ENCODE measurements around the gene IQGAP2.

The IQGAP2 gene

DNA sequence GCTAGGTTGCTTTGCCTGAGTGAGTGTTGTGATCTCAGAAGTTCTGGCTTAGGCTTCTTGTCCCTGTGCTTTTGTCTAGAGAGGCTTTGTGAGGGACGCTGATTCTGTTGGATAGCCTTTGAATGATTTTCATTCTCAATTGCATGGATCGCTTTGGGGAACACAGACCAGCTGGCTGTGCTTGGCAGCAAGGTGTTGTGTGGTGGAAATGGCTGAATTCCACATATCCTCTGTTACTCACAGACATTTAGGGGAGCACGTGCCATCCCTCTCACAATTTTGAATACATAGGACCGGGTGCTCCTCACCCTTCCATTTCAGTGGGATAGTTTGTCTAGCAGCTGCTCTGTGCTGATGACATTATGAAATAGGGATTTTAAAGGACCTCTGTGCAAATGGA is 76.2 kb downstream of the IQGAP2 start:
- DNase-seq = no peak

DNA sequence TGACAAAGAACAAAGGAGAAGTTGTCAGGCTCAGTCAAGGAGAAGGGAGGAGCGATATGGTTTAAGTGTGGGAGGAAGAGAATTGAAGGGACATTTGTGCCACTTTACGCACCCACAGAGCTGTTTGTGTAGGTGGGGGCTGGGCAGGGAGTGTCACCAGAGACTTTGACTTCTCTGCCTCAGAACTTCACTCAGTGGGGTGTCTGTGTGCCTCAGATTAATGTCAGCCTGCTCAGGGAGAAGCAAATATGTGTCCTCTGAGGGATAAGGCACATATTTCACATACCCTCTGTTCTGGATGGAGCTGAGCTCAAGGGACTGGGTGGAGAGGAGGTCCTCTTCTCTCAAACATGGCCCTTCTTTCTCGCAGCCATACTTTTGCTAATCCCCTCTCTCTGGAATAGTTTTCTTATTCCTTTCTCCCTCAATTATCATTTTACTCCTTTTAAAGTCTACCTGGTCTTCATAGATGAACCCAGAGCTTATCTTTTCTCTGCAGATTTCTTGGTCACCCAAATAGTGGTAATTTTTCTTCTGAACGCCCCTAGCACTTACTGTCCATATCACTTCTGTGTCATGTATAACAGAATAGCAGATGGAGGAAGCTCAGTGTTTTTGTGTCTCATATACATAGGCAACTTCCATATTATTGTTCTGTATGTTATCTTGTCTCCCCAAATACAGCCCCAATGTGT is 77.0 kb downstream of the IQGAP2 start:
- DNase-seq = no peak

DNA sequence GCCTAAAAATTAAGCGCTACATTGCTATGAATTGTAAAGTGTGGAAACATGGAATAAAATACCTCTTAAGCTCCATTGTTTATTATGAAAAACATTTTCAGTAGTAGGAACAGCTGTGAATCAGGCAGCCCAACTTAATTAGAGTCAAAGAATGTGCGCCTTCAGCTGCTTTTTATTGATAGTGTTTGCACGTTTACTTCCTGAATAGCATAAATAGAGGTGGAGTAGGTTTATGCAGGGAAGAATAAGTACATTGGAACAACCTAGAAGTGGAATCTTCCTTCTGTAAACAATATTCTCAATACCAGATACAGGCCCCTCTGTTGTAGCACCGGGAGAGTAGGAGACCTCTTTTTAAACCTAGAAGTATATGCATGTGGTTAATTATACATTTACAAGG is 79.9 kb downstream of the IQGAP2 start:
- no peak for DNase-seq

DNA sequence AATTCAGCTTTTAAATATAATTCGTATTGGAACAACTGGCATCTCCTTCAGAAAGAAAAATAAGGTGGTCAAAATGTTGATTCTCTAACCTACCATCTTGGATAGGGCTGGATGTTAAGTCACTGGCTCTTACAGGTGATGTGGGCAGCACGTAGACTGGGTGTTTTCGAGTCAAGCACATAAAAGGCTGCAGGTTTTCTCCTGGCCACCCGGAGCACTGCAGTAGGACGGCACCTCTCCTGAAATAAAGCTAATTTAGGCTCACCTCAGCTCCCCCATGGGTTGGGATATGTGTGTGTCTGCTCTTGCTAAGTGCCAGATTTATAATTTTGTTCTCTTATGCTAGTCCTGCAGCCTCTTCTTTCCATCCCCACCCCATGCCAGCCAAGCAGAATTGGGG is 80.3 kb downstream of the IQGAP2 start:
- DNase-seq = no peak

DNA sequence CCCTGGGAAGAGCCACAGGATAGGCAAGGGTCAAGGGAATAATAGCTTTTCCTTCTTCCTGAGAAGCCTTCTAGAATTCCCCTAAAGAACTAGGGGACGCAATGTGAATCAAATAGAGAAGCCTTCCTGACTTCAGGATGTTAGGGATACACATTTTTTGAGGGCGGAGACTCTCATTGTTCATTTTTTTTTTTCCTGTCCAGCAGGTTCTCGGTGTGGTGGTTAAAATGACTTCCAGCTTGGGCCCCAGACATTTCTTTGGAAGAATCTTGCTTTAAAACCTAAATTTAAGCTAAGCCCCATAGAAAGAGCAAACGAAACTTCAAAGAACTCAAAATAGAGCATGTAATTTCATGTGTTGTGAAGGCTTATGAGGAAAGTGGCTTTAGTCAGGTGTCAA is 80.8 kb downstream of the IQGAP2 start:
- DNase-seq = no peak

DNA sequence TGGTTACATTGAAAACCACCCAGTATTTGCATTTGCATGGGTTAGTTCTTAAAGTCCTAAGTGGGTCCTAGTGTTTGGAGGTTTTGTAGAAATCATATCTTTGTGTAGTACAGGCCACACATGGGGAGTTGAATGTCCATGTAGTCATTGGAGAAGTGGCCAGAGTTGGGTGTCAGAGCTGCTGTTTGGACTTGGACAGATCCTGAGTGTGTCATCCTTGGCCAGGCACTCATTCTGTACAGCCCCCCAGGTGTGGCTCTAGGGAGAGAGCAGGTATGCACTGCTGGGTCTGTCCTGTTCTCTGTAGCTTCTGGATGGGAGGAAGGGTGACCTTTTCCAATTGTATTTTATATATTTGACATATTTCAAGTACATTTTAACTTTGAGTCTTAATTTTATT is 82.4 kb downstream of the IQGAP2 start:
- no peak for DNase-seq

GRCh38 chr5:76487386-76487785 is 84.3 kb downstream of the IQGAP2 start:
- no peak for DNase-seq

DNA sequence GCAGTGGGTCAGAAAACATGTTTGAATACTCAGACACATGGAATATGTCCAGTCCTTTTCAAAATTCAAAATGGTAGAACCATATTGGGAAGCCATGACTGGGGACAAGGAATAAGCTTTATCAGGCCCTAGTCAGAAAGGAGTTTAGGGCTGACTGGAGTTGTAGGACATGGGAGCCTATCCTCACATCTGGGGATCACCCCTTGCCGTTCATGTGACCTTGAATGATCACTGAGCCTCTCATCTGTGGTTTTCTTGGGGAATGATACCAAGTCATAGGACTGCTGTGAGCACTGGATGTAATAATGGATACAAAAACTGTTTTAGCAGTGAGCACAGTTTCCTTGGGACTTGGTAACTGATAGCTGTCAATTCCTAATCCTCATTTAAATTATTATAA is 84.7 kb downstream of the IQGAP2 start:
- DNase-seq = no peak

- DNase-seq = no peak
Observed at GRCh38 chr5:76488969-76489368, 85.9 kb downstream of the IQGAP2 start.

DNA sequence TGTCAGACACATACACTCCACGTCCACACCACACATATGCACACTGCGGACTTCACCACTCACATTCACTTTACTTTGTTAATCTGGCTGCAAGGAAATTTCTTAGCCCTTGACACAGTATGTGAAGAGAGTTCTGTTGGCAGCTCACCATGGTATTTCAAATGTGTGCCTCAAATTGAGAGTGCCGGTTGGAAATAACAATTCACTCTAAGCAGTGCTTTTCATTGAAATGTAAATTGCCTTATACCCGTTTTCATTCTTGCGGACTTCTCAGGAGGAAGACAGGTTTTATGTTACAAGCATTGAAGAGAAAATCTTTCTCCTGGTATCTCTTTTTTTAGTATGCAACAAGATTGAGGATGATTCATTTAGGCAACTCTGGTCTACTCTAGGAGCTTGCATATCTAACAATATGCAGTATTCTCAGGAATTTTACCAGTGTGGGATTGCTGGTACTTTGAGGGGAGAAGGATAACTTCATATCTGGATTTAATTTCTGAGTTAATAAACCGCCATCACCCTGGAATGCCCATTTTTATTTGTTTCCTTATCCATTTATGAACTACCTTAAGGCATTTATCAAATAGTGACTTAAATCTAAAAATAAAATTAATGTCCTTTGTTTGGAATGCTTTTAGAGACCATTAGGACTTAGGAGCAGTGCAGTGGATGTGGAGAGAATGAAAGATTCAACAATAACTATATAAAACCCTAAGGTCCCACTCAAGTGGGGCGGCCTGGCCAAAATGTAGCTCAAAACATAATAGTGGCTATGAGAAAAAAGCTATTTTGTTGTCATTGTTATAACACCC is 87.0 kb downstream of the IQGAP2 start:
- no peak for DNase-seq

- DNase-seq = no peak
Observed at GRCh38 chr5:76490960-76491359, 87.9 kb downstream of the IQGAP2 start.

GRCh38 chr5:76492819-76493189 is 89.7 kb downstream of the IQGAP2 start:
- DNase-seq = no peak

GRCh38 chr5:76493190-76493837 is 90.2 kb downstream of the IQGAP2 start:
- DNase-seq = no peak

DNA sequence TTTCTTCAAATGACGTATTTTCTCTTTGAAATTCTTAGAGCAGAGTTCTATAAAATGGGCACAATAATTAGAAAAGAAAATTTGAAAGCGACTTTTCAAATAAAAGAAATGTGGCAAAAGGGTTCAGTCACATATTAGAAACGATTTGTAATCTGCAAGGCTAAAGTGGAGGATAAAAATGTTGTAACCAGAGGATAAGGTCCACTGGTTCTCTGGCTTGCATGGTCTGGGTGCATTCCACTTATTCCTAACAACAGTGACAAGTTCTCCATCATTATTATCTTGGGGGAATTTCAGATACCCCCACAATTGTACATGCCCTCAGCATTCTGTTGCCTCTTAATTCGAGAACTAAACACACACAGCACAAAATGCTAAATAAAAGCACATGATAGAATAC is 91.1 kb downstream of the IQGAP2 start:
- no peak for DNase-seq

GRCh38 chr5:76495870-76496269 is 92.8 kb downstream of the IQGAP2 start:
- DNase-seq = no peak

- no peak for DNase-seq
Observed at GRCh38 chr5:76497065-76497460, 94.0 kb downstream of the IQGAP2 start.

GRCh38 chr5:76497986-76498717 is 95.1 kb downstream of the IQGAP2 start:
- DNase-seq = no peak

DNA sequence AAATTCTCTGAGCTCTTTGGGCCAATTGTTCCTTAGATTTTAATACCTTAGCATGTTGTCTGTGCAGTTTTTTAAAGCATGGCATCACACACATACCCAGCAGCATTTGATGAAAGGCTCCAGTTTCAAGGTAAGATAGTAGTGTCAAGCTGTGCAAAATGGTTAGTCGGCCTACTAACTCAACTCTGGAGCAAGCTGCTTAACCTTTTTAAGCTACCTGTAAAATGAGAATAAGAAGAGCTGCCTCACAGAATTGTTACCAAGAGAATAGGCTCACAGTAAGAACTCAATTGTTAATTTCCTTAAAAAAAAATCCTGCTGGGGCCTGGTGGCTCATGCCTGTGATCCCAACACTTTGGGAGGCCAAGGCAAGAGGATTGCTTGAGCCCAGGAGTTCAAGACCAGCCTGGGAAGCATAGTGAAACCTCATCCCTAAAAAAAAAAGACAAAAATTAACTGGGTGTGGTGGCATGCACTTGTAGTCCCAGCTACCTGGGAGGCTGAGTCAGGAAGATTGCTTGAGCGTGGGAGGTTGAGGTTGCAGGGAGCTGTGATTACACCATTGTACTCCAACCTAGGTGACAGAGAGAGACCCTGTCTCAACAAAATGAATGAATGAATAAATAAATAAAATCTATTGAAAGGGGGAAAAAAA is 96.5 kb downstream of the IQGAP2 start:
- no peak for DNase-seq

- DNase-seq = no peak
Observed at GRCh38 chr5:76500633-76501393, 97.7 kb downstream of the IQGAP2 start.

- DNase-seq = no peak
Observed at GRCh38 chr5:76503929-76504328, 100.8 kb downstream of the IQGAP2 start.

DNA sequence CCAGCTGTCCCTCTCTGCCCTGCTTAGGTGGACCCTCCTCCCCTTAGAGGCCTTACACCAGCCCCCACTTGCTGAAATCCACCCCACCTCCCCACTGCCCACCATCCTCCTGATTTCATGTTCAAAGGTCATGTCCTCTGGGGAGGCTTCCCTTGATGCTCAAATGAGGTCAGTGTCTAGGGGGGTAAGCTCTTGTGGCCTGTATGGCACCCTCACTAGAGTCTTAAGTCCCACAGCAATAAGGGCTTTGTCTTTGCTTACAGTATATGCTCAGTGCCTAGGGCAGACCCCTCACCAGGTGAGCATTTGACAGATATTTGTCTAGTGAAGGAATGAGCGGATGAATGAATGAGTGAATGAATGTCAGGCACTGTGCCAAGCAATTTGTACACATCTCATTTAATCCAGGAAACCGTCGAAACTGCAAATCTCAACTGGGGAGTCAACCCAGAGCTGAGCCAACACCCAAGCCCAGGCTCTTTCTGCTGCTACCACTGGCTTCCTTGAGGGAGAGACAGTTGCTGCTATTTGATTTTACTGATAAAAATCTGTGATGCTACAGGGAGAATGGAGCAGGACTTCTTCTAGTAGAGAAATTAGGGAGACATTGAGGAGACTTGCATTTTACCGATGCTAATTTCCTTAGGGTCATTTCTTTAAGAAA is 101.9 kb downstream of the IQGAP2 start:
- no peak for DNase-seq

DNA sequence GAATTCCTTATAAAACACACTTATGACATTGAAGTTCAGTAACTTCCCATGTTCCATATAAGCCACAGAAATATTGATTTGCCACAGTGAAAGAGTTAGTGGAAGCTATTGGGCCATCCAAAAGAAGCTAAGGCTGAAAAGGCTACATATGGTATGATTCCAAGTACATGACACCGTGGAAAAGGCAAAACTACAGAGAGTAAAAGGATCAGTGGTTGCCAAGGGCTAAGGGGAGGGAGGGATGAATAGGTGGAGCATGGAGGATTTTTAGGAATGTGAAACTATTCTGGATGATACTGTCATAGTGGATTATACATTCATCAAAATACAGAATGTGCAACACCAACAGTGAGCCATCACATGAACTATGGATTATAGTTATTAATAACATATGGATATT is 110.4 kb downstream of the IQGAP2 start:
- no peak for DNase-seq
